ENCODE measurements around the gene YEATS4.

The YEATS4 gene

GRCh38 chr12:69329669-69330428 lies 29.7 kb upstream of the YEATS4 start:
- Histone ChIP-seq H3K4ac (ENCODE audit: low read length) (no peak overlapping the region), H3K9ac (ENCODE audit: low read depth, low read length, poor library complexity) (no peak overlapping the region), H3K27ac (replicated peaks; ENCODE audit: low read length) (no peak overlapping the region), H3K36me3 (replicated peaks in 1 of 2; ENCODE audit: control insufficient read depth in 2 of 2, insufficient read depth in 2 of 2, low read length in 2 of 2) (no peaks in the 10 kb centered on the region), H2AFZ (ENCODE audit: low read length) (no peak overlapping the region), H2BK120ac (ENCODE audit: low read depth, low read length) (no peak overlapping the region), H3K4me1 (ENCODE audit: control insufficient read depth in 2 of 2, insufficient read depth in 1 of 2, low read depth in 1 of 2, low read length in 2 of 2) (peaks cover 0 to 2% of the 10 kb centered on the region in 2 donors), H3K23ac (ENCODE audit: low read depth, low read length, poor library complexity) (no peak overlapping the region), H2BK15ac (ENCODE audit: low read length) (no peak overlapping the region), H2BK5ac (ENCODE audit: low read length) (no peak overlapping the region), H3K79me1 (ENCODE audit: low read depth, low read length) (no peaks in the 10 kb centered on the region), H3K4me3 (ENCODE audit: low read length in 2 of 2) (no peak overlapping the region), H3K9me3 (replicated peaks in 1 of 2; ENCODE audit: control insufficient read depth in 2 of 2, insufficient read depth in 1 of 2, low read depth in 1 of 2, low read length in 2 of 2) (no peaks in the 10 kb centered on the region), H3K18ac (ENCODE audit: low read length) (no peak overlapping the region), H3K4me2 (ENCODE audit: insufficient read depth, low read length, poor library complexity, severe bottlenecking) (no peak overlapping the region), H3K14ac (ENCODE audit: low read length) (no peak overlapping the region), H2AK5ac (ENCODE audit: low read depth, low read length) (no peak overlapping the region), H4K91ac (ENCODE audit: low read depth, low read length, poor library complexity) (no peak overlapping the region), H2BK12ac (ENCODE audit: low read length) (no peak overlapping the region), H4K8ac (ENCODE audit: low read depth, low read length) (no peak overlapping the region), H3K27me3 (ENCODE audit: control insufficient read depth in 3 of 3, insufficient read depth in 3 of 3, low read depth in 1 of 3, low read length in 3 of 3) (peaks cover 0 to 47% (median 0%) of the 10 kb centered on the region in 3 experiments)
- WGBS, 2 donors (ENCODE audit: extremely low coverage in 2 of 2, insufficient read length in 2 of 2, insufficient replicate concordance in 1 of 2) = no CpG with 5 or more reads among the region's 8 CpGs
- DNase-seq (ENCODE audit: low spot score) = no peak

GRCh38 chr12:69330475-69331473 lies 28.8 kb upstream of the YEATS4 start:
- Histone ChIP-seq H3K4me2 (ENCODE audit: insufficient read depth, low read length, poor library complexity, severe bottlenecking) (peak overlapping the region; percentile 29), H3K4ac (ENCODE audit: low read length) (no peak overlapping the region), H2BK5ac (ENCODE audit: low read length) (no peak overlapping the region), H3K18ac (ENCODE audit: low read length) (no peak overlapping the region), H3K4me1 (ENCODE audit: control insufficient read depth in 2 of 2, insufficient read depth in 1 of 2, low read depth in 1 of 2, low read length in 2 of 2) (peaks cover 0 to 2% of the 10 kb centered on the region in 2 donors), H3K14ac (ENCODE audit: low read length) (no peak overlapping the region), H3K9ac (ENCODE audit: low read depth, low read length, poor library complexity) (no peak overlapping the region), H3K79me1 (ENCODE audit: low read depth, low read length) (no peaks in the 10 kb centered on the region), H4K91ac (ENCODE audit: low read depth, low read length, poor library complexity) (no peak overlapping the region), H3K4me3 (ENCODE audit: low read length in 2 of 2) (peak overlapping the region in 1 of 2 donors; percentile 26), H2AFZ (ENCODE audit: low read length) (peak overlapping the region; percentile 84), H4K8ac (ENCODE audit: low read depth, low read length) (no peak overlapping the region), H2AK5ac (ENCODE audit: low read depth, low read length) (no peak overlapping the region), H3K23ac (ENCODE audit: low read depth, low read length, poor library complexity) (no peak overlapping the region), H2BK12ac (ENCODE audit: low read length) (no peak overlapping the region), H3K36me3 (replicated peaks in 1 of 2; ENCODE audit: control insufficient read depth in 2 of 2, insufficient read depth in 2 of 2, low read length in 2 of 2) (no peaks in the 10 kb centered on the region), H2BK120ac (ENCODE audit: low read depth, low read length) (no peak overlapping the region), H3K27ac (replicated peaks; ENCODE audit: low read length) (no peak overlapping the region), H3K9me3 (replicated peaks in 1 of 2; ENCODE audit: control insufficient read depth in 2 of 2, insufficient read depth in 1 of 2, low read depth in 1 of 2, low read length in 2 of 2) (no peaks in the 10 kb centered on the region), H3K27me3 (ENCODE audit: control insufficient read depth in 3 of 3, insufficient read depth in 3 of 3, low read depth in 1 of 3, low read length in 3 of 3) (peaks cover 0 to 49% (median 0%) of the 10 kb centered on the region in 3 experiments), H2BK15ac (ENCODE audit: low read length) (no peak overlapping the region)
- DNase-seq (ENCODE audit: low spot score) = no peak
- WGBS, 2 donors (ENCODE audit: extremely low coverage in 2 of 2, insufficient read length in 2 of 2, insufficient replicate concordance in 1 of 2) = no CpG with 5 or more reads among the region's 18 CpGs

- peaks cover 0 to 2% of the 10 kb centered on the region in 2 donors for H3K4me1 ChIP-seq (ENCODE audit: control insufficient read depth in 2 of 2, insufficient read depth in 1 of 2, low read depth in 1 of 2, low read length in 2 of 2)
- peak overlapping the region; percentile 26 for H2AK5ac ChIP-seq (ENCODE audit: low read depth, low read length)
- H4K91ac ChIP-seq (ENCODE audit: low read depth, low read length, poor library complexity) = no peak overlapping the region
- no peak for DNase-seq (ENCODE audit: low spot score)
- H4K8ac ChIP-seq (ENCODE audit: low read depth, low read length) = no peak overlapping the region
- H2BK5ac ChIP-seq (ENCODE audit: low read length) = no peak overlapping the region
- no peak overlapping the region for H3K4me2 ChIP-seq (ENCODE audit: insufficient read depth, low read length, poor library complexity, severe bottlenecking)
- no peak overlapping the region for H2BK120ac ChIP-seq (ENCODE audit: low read depth, low read length)
- H3K79me1 ChIP-seq (ENCODE audit: low read depth, low read length) = no peaks in the 10 kb centered on the region
- no peak overlapping the region for H3K14ac ChIP-seq (ENCODE audit: low read length)
- H3K27ac ChIP-seq (replicated peaks; ENCODE audit: low read length) = no peak overlapping the region
- WGBS, 2 donors (ENCODE audit: extremely low coverage in 2 of 2, insufficient read length in 2 of 2, insufficient replicate concordance in 1 of 2) = no CpG with 5 or more reads among the region's 7 CpGs
- no peak overlapping the region for H3K23ac ChIP-seq (ENCODE audit: low read depth, low read length, poor library complexity)
- peaks cover 0 to 49% (median 0%) of the 10 kb centered on the region in 3 experiments for H3K27me3 ChIP-seq (ENCODE audit: control insufficient read depth in 3 of 3, insufficient read depth in 3 of 3, low read depth in 1 of 3, low read length in 3 of 3)
- no peak overlapping the region for H2BK12ac ChIP-seq (ENCODE audit: low read length)
- no peak overlapping the region for H2BK15ac ChIP-seq (ENCODE audit: low read length)
- peak overlapping the region; percentile 84 for H2AFZ ChIP-seq (ENCODE audit: low read length)
- H3K36me3 ChIP-seq (replicated peaks in 1 of 2; ENCODE audit: control insufficient read depth in 2 of 2, insufficient read depth in 2 of 2, low read length in 2 of 2) = no peaks in the 10 kb centered on the region
- H3K18ac ChIP-seq (ENCODE audit: low read length) = no peak overlapping the region
- no peaks in the 10 kb centered on the region for H3K9me3 ChIP-seq (replicated peaks in 1 of 2; ENCODE audit: control insufficient read depth in 2 of 2, insufficient read depth in 1 of 2, low read depth in 1 of 2, low read length in 2 of 2)
- no peak overlapping the region for H3K9ac ChIP-seq (ENCODE audit: low read depth, low read length, poor library complexity)
- H3K4ac ChIP-seq (ENCODE audit: low read length) = no peak overlapping the region
- peak overlapping the region in 1 of 2 donors; percentile 26 for H3K4me3 ChIP-seq (ENCODE audit: low read length in 2 of 2)
Observed at GRCh38 chr12:69331519-69331908, 28.0 kb upstream of the YEATS4 start.

All from neuronal stem cell (in vitro differentiated cells).